Choroid plexus epithelial cell (primary cell): ENCODE measurements around the gene MEF2B.

Source experiments
- DNase-seq: peaks from one replicate; pipeline ENCODE4 v3.0.0-alpha.2; 2010; ENCODE audit warnings: low read depth
- H3K4me3 ChIP-seq: 2 replicates; pipeline ENCODE4 v1.5.1; 2011; ENCODE audit warnings: low read depth, mild to moderate bottlenecking, control low read depth, low read length, moderate library complexity
- TF ChIP-seq, protein P1 (sequence below): conservative IDR thresholded peaks from 2 replicates; pipeline ENCODE4 v1.5.1; 2011; ENCODE audit warnings: low read depth, mild to moderate bottlenecking, control low read depth, inconsistent platforms, low read length, moderate library complexity

Gene MEF2B

DNA sequence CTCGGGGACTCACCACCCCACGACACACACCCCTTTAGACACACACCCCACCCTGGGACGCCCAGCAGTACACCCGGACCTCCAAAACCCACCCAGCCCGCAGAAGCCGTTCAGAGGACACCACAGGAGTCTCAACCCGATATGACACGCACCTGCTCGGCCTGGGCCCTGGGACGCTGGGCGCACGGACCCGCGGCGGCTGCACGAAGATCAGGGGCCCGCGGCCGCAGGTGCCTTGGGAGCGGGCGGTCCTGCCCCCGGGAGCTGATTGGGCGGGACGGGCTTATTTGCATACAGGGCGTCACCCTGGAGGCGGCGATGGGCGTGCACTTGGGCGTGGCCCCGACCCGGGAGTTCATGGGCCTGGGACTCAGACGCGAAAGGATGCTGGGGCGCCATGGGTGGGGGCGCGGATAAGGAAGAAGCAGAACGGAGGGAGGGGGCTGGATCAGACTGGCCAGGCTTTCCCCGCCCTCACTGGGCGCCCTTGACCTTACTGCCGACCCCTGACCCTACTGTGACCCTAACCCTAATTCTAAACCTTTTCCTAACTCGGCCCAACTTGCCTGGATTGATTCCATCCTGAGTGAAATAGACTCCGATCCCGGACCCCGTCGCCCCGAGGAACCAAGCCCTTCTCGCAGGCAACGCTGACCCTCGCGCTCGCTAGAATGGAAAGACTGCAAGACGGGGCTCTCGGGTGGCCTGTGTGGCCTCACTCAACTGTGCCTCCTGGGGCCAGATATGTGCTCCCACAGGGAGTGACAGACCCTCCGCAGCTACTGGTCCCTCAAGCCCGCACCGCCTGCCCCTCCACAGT lies at the start of gene MEF2B:
Gene MEF2B, minus strand, starts transcription at position 211 of the 820 bp plus-strand sequence. CDS start 19,528 bp downstream, outside the sequence.
- DNase-seq, result peak; percentile 74
- H3K4me3 ChIP-seq, result peak within 1 kb of the TSS; percentile 42
- TF ChIP-seq, protein P1, sequence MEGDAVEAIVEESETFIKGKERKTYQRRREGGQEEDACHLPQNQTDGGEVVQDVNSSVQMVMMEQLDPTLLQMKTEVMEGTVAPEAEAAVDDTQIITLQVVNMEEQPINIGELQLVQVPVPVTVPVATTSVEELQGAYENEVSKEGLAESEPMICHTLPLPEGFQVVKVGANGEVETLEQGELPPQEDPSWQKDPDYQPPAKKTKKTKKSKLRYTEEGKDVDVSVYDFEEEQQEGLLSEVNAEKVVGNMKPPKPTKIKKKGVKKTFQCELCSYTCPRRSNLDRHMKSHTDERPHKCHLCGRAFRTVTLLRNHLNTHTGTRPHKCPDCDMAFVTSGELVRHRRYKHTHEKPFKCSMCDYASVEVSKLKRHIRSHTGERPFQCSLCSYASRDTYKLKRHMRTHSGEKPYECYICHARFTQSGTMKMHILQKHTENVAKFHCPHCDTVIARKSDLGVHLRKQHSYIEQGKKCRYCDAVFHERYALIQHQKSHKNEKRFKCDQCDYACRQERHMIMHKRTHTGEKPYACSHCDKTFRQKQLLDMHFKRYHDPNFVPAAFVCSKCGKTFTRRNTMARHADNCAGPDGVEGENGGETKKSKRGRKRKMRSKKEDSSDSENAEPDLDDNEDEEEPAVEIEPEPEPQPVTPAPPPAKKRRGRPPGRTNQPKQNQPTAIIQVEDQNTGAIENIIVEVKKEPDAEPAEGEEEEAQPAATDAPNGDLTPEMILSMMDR, result no peak

DNA sequence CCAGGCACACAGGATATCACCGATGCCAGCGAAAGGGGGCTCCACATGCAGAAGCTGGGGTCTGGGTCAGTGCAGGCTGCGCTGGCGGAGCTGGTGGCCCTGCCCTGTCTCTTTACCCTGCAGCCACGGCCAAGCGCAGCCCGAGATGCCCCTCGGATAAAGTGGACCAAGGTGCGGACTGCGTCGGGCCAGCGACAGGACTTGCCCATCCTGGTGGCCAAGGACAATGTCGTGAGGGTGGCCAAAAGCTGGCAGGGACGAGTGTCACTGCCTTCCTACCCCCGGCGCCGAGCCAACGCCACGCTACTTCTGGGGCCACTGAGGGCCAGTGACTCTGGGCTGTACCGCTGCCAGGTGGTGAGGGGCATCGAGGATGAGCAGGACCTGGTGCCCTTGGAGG lies 48.8 kb upstream of the MEF2B start:
- no peak for DNase-seq
- TF ChIP-seq, protein P1, result no peak
- no peak overlapping the region for H3K4me3 ChIP-seq

DNA sequence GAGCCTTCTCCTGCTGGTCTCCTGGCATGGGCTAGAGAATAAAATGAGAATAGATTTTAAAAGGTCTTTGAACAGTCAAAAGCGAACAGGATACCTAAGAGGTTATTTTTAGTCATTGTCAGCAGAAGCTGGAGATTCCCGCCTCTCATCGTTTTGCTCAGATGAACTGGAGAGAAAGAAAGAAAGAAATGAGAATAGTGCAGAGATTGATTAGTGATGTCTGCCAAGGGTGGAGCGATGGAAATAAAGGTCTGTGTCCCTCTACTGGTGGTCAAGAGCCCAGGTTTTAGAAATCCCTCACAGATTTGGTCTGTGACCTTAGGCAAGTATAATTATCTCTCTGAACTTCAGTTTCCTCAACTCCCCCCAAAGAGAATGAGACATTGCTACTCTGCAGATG lies 47.0 kb upstream of the MEF2B start:
- TF ChIP-seq, protein P1, result peak; percentile 47
- DNase-seq, result peak; percentile 57
- H3K4me3 ChIP-seq, result no peak overlapping the region

DNA sequence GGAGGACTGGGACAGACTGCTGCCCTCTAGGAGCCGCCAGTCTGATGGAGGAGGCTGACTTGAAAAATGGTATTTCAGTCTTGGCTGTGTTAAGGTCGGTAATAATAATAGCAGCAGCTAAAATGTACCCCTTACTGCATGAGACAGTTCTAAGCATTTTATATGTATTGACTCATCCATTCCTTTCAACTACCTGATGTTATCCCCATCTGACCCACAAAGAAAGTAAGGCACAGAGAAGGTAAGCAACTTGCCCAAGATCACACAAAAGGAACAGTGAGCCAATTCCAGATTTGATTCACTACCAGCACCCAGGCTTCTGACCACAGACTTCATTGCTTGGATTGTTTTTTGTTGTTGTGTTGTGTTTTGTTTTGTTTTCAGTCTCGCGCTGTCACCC lies 45.7 kb upstream of the MEF2B start:
- no peak for DNase-seq
- no peak overlapping the region for H3K4me3 ChIP-seq
- TF ChIP-seq, protein P1, result no peak

DNA sequence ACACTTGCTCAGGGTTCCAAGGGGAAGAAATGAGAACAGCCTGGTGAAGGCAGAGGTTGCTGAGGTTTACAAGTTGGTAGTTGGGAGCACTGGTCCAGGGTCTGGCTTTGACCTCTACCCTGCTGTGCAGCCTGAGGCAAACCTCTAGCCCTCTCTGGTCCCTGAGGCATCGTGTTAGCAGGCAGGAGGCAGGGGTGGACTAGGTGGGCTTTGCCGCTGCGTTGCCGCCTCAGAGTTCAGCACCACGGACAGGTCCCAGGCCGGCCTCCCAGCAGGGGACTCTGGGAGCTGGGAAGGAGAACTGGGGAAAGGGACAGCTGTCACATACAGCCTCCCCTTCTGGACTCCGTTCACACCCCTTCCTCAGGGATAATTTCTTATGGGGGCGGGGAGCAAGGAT lies 44.8 kb upstream of the MEF2B start:
- TF ChIP-seq, protein P1, result no peak
- H3K4me3 ChIP-seq, result no peak overlapping the region
- peak; percentile 40 for DNase-seq

DNA sequence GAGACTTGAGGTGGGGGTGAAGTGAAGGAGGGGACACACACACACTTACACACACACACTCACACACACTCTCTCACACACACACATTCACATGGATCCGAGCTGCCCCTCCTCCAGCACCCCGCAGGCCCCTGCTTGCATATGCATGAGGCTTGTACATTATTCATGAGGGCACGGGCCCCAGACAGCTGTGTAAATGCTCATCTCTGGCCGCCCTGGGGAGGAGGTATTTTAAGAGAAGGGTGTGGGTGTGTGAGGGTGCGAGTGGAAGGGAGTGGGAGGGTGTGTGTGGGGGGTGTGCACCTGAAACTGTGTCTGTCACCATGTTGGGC lies 44.1 kb upstream of the MEF2B start:
- no peak overlapping the region for H3K4me3 ChIP-seq
- TF ChIP-seq, protein P1, result no peak
- no peak for DNase-seq
